ENCODE data around the gene AKT1. TPM values are rescaled to one million over a fixed set of nuclear protein-coding genes. Genes with fewer than 3 reads are reported as not detected.

AKT1 gene
- total RNA-seq, 4 donors from 2014 or later, result 134 to 283 (median 143) TPM

DNA sequence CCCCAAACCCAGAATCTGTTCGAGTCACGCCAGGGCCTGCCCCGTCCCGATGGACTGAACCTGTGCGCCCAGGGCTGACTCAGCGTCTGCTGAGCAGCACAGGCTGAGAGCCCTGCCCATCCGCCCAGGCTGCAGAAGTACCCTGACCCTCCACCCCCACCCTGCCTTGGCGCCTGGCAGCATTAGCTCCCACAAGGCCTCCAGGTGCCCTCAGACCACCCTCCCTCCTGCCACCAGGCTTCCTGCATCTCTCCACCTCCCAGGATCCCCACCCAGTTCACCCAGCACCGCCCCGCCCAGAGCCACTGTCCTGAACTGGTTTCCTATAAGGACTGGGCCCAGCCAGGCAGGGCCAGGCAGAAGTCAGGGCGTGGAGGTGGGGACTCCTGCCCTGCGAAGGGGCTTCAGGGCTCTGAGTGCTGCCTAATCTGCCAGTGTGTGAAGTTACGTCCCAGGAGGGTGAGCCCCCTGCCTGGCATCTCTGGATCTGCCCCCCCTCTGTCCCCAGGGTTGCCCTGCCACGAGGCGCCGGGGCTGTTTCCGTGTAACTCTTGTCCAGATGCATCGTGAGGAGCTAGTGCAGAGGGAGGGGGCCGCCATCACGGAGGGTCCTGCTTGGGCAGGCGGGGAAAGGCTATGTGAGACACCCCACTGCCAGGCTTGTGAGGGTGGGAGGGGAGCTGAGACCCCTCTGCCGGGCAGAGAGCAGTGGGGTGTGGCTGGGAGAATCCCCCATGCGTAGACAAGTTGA, 62.4 kb downstream of the AKT1 start:
- Histone ChIP-seq H3K27ac (peak overlapping the region in 3 of 4 donors; percentile 31 to 85 (median 44)), H3K27me3 (no peaks in the 10 kb centered on the region), H3K36me3 (no peaks in the 10 kb centered on the region), H3K4me1 (peaks cover 0 to 61% (median 22%) of the 10 kb centered on the region in 3 donors), H3K4me3 (no peak overlapping the region), H3K9me3 (no peaks in the 10 kb centered on the region)
- 100% methylated on average over 3 of the region's 23 CpGs; no CpG with 5 or more reads in 1 of the 2 donors for WGBS, 2 donors (ENCODE audit: low coverage in 1 of 2)
- TF ChIP-seq POLR2AphosphoS5 (IDR thresholded peaks at IDR 0.05) (no peak), POLR2A (IDR thresholded peaks at IDR 0.05) (no peak), EP300 (IDR thresholded peaks at IDR 0.05) (no peak)
- TF ChIP-seq, protein P1, sequence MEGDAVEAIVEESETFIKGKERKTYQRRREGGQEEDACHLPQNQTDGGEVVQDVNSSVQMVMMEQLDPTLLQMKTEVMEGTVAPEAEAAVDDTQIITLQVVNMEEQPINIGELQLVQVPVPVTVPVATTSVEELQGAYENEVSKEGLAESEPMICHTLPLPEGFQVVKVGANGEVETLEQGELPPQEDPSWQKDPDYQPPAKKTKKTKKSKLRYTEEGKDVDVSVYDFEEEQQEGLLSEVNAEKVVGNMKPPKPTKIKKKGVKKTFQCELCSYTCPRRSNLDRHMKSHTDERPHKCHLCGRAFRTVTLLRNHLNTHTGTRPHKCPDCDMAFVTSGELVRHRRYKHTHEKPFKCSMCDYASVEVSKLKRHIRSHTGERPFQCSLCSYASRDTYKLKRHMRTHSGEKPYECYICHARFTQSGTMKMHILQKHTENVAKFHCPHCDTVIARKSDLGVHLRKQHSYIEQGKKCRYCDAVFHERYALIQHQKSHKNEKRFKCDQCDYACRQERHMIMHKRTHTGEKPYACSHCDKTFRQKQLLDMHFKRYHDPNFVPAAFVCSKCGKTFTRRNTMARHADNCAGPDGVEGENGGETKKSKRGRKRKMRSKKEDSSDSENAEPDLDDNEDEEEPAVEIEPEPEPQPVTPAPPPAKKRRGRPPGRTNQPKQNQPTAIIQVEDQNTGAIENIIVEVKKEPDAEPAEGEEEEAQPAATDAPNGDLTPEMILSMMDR (IDR thresholded peaks at IDR 0.05), result no peak
- ATAC-seq, result no peak

DNA sequence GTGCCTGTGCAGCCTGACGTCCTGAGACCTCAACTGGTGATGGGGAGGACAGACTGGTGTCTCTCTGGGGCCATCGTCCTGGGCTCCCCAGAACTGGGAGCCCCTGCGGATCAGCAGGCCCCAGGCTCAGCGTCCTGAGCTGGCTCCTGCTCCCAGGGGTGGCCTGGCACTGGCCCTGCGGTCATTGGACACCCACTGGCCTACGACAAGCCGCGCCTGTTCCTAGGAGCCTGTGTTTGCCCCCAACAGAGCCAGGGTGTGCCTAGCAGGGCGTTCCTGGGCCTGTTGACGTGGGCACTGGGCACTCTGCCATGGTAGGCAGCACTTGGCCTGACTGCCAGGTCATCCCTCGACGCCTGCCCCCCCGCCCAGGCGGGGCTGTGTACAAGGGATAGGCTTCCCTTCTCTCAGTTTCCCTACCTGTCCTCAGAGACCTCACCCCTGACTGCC, 63.2 kb downstream of the AKT1 start:
- H3K4me3 ChIP-seq, result no peak overlapping the region
- TF ChIP-seq POLR2AphosphoS5 (IDR thresholded peaks at IDR 0.05) (peak; percentile 71), POLR2A (IDR thresholded peaks at IDR 0.05) (peak in 1 of 2 donors; percentile 14)
- TF ChIP-seq, protein P1 (IDR thresholded peaks at IDR 0.05), result no peak
- H3K36me3 ChIP-seq, result no peaks in the 10 kb centered on the region
- 87% methylated on average over 3 of the region's 14 CpGs; no CpG with 5 or more reads in 1 of the 2 donors for WGBS, 2 donors (ENCODE audit: low coverage in 1 of 2)
- no peaks in the 10 kb centered on the region for H3K27me3 ChIP-seq
- no peaks in the 10 kb centered on the region for H3K9me3 ChIP-seq
- ATAC-seq, result peak; percentile 45
- H3K27ac ChIP-seq, result peak overlapping the region in 3 of 4 donors; percentile 31 to 85 (median 44)
- H3K4me1 ChIP-seq, result peaks cover 0 to 61% (median 22%) of the 10 kb centered on the region in 3 donors

DNA sequence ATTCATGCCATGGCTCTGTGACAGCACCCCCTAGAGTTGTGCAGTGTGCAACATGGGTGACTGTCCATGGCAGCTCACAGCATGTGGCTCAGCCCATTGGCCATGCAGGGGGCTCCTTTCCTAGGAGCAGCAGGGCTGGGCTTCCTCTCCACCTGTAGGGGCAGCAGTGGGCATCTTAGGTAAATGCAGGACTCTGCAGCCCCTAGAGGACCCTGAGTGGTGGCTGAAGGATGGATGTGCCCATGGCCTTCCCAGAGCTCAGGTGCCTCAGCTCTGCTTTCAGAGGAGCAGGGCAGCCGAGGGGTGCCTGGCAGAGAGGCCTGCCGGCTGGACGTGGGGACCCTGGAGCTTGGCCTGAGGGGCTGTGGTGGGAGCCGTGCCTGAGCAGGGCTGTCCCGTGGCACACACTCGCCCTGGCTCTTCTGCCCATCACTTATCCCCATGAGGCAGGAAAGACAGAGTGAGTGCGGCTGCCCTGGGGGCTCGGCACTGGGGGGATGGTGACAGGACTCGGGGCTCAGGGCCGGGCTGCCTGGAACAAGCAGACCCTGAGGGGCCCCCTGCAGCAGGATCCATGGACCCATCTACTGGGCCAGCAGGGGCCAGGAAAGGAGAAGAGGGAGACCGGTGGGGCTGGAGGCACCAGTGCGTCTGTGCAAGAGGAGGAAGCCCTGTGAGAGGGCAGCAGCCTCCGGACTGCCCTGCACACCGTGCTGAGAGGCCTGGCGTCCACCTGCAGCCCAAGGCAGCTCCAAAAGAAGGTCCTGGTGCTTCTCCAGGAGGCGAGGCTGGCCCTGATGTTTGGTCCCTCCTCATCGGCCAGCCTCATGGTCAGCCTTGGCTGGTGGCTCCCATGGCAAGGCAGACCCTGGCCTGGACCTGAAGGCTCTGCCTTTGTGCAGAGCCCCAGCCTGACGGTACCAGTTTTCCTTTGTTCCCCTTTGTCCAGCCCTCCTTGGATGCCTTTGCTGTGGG, 63.9 kb downstream of the AKT1 start:
- TF ChIP-seq POLR2A (IDR thresholded peaks at IDR 0.05) (no peak), EP300 (IDR thresholded peaks at IDR 0.05) (no peak), POLR2AphosphoS5 (IDR thresholded peaks at IDR 0.05) (no peak)
- TF ChIP-seq, protein P1 (IDR thresholded peaks at IDR 0.05), result no peak

DNA sequence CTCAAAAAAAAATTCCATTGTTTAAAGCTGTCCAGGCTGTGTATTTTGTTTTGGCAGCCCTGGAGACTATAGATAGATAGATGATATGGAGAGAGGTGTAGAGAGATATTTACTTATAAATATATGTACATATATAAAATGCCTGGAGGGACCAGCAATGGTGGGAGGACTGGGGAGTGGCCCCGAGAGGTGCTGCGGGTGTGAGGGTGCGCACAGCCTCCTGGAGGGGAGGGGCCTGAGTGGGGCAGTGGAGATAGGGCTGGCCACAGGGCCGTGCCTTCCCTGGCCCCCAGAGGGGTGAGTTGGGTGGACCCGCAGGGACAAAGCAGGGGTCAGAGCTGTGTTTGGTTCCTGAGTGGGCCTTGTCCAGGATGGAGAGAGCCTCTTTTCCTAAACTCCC, 65.1 kb downstream of the AKT1 start:
- no peak overlapping the region for H3K4me3 ChIP-seq
- no peaks in the 10 kb centered on the region for H3K9me3 ChIP-seq
- 78% methylated on average over 4 of the region's 5 CpGs; no CpG with 5 or more reads in 1 of the 2 donors for WGBS, 2 donors (ENCODE audit: low coverage in 1 of 2)
- H3K36me3 ChIP-seq, result no peaks in the 10 kb centered on the region
- H3K27ac ChIP-seq, result no peak overlapping the region
- TF ChIP-seq POLR2AphosphoS5 (IDR thresholded peaks at IDR 0.05), result no peak
- TF ChIP-seq POLR2A (IDR thresholded peaks at IDR 0.05), result no peak
- TF ChIP-seq, protein P1 (IDR thresholded peaks at IDR 0.05), result no peak
- no peak for TF ChIP-seq EP300 (IDR thresholded peaks at IDR 0.05)
- H3K4me1 ChIP-seq, result peaks cover 0 to 51% (median 6%) of the 10 kb centered on the region in 3 donors
- H3K27me3 ChIP-seq, result no peaks in the 10 kb centered on the region
- ATAC-seq, result no peak

More for the DNA sequence above, 63.9 kb downstream of the AKT1 start:
- Histone ChIP-seq H3K27me3 (no peaks in the 10 kb centered on the region), H3K9me3 (no peaks in the 10 kb centered on the region), H3K4me1 (peaks cover 0 to 54% (median 17%) of the 10 kb centered on the region in 3 donors), H3K27ac (peak overlapping the region in 2 of 4 donors; percentile 44 to 85), H3K36me3 (no peaks in the 10 kb centered on the region), H3K4me3 (no peak overlapping the region)
- ATAC-seq, result no peak
- 90 to 100% methylated on average over 1 to 4 of the region's 18 CpGs for WGBS, 2 donors (ENCODE audit: low coverage in 1 of 2)

Measured in gastroesophageal sphincter (tissue), 4 donors.